SK-N-SH (cell line): Measurements from ENCODE around the gene RPL29. TPM values are rescaled to one million over a fixed set of nuclear protein-coding genes. Genes with fewer than 3 reads are reported as not detected.
A peak's percentile ranks its signal among the peaks of the same experiment; 100 is the strongest.

Source experiments
- CTCF ChIA-PET: fragments of 300-600, 350-600 bp; formaldehyde crosslinking; extraction: SDS; loops from one replicate; lab custom pipeline; 2021; lab: Yijun Ruan, JAX
- POLR2A ChIA-PET: fragments of 350-600 bp; sonication (Branson Sonifier 250); formaldehyde crosslinking; extraction: SDS; loops from one replicate; lab custom pipeline; 2020; ENCODE audit warnings: antibody characterized with exemption, inconsistent platforms; lab: Yijun Ruan, JAX
- DNase-seq: peaks from one replicate; pipeline ENCODE4 v3.0.0; 2012
- H2AFZ ChIP-seq: fragments of 200-600 bp; sonication (generic); 2 replicates; pipeline ENCODE4 v1.8.1; 2016; ENCODE audit warnings: antibody characterized with exemption, mild to moderate bottlenecking, low read depth
- H3F3A ChIP-seq: fragments of 200-600 bp; sonication (generic); replicated peaks from 2 replicates; pipeline ENCODE3; 2016; ENCODE audit warnings: antibody characterized with exemption, mild to moderate bottlenecking; ENCODE audit not compliant: insufficient read depth
- H3K27ac ChIP-seq, 2 experiments: fragments of 200-500 bp in 1 of 2; fragments of 200-600 bp in 1 of 2; sonication (Bioruptor generic) in 1 of 2; sonication (generic), shearing (Covaris generic) in 1 of 2; 2 replicates each; pipeline versions ENCODE4 v1.5.1 to v1.6.1; 2014 to 2016; ENCODE audit warnings: low read depth in 2 of 2, inconsistent platforms in 1 of 2, low read length in 1 of 2, mild to moderate bottlenecking in 1 of 2, mixed read lengths in 1 of 2
- H3K27me3 ChIP-seq: fragments of 200-600 bp; sonication (generic), shearing (Covaris generic); 2 replicates; pipeline ENCODE4 v1.6.1; 2016; ENCODE audit warnings: mixed run types; ENCODE audit not compliant: insufficient read depth
- H3K36me3 ChIP-seq, 2 experiments: fragments of 200-500 bp in 1 of 2; fragments of 200-600 bp in 1 of 2; sonication (Bioruptor generic) in 1 of 2; sonication (generic) in 1 of 2; replicated peaks in 1 of 2; 2 replicates each; pipeline versions ENCODE3 to v1.5.1; 2014 to 2016; ENCODE audit warnings: low read length in 1 of 2, mild to moderate bottlenecking in 1 of 2; ENCODE audit not compliant: insufficient read depth in 2 of 2, control insufficient read depth in 1 of 2
- H3K4me1 ChIP-seq, 2 experiments: fragments of 200-500 bp in 1 of 2; fragments of 200-600 bp in 1 of 2; sonication (Bioruptor generic) in 1 of 2; sonication (generic), shearing (Covaris generic) in 1 of 2; 2 replicates each; pipeline versions ENCODE4 v1.5.1 to v1.6.1; 2014 to 2016; ENCODE audit warnings: low read depth in 1 of 2, low read length in 1 of 2, mixed run types in 1 of 2; ENCODE audit not compliant: insufficient read depth in 2 of 2, control insufficient read depth in 1 of 2
- H3K4me2 ChIP-seq: fragments of 200-600 bp; sonication (generic), shearing (Covaris generic); 2 replicates; pipeline ENCODE4 v1.6.1; 2017; ENCODE audit warnings: mixed run types
- H3K4me3 ChIP-seq, 2 experiments: fragments of 200-500 bp in 1 of 2; fragments of 200-600 bp in 1 of 2; sonication (Bioruptor generic) in 1 of 2; sonication (generic), shearing (Covaris generic) in 1 of 2; 2 replicates each; pipeline versions ENCODE4 v1.5.1 to v1.8.1; 2014 to 2016; ENCODE audit warnings: low read depth in 2 of 2, inconsistent platforms in 1 of 2, low read length in 1 of 2, mild to moderate bottlenecking in 1 of 2, mixed read lengths in 1 of 2, moderate library complexity in 1 of 2
- H3K79me2 ChIP-seq: fragments of 200-600 bp; sonication (generic); 2 replicates; pipeline ENCODE4 v1.8.1; 2017; ENCODE audit warnings: mild to moderate bottlenecking; ENCODE audit not compliant: insufficient read depth
- H3K9ac ChIP-seq: fragments of 200-600 bp; sonication (generic); 2 replicates; pipeline ENCODE4 v1.6.1; 2017; ENCODE audit warnings: mixed run types
- H3K9me2 ChIP-seq: fragments of 200-600 bp; sonication (generic); 2 replicates; pipeline ENCODE4 v1.6.1; 2017; ENCODE audit warnings: mixed run types
- H3K9me3 ChIP-seq: fragments of 200-600 bp; sonication (generic); 2 replicates; pipeline ENCODE4 v1.6.1; 2017; ENCODE audit warnings: mixed run types, mild to moderate bottlenecking, moderate library complexity
- H4K20me1 ChIP-seq: fragments of 200-600 bp; sonication (generic); 2 replicates; pipeline ENCODE4 v1.6.1; 2017; ENCODE audit warnings: mild to moderate bottlenecking, mixed run types; ENCODE audit not compliant: insufficient read depth
- CTCF ChIP-seq: fragments of 200-600 bp; sonication (generic); IDR thresholded peaks from 2 replicates; pipeline ENCODE4 v1.6.1; 2017; ENCODE audit warnings: antibody characterized with exemption, mild to moderate bottlenecking, moderate library complexity
- ELF1 ChIP-seq: IDR thresholded peaks from 2 replicates; pipeline ENCODE4 v1.4.0; 2012
- EP300 ChIP-seq, 2 experiments: IDR thresholded peaks; 2 replicates each; pipeline versions ENCODE4 v1.4.0 to v1.6.1; 2012; ENCODE audit warnings: borderline replicate concordance in 1 of 2, low read depth in 1 of 2, low read length in 1 of 2
- EZH2phosphoT487 ChIP-seq: fragments of 200-600 bp; sonication (generic); IDR thresholded peaks from 2 replicates; pipeline ENCODE4 v1.6.1; 2017; ENCODE audit warnings: low read depth, mixed run types, mild to moderate bottlenecking, antibody characterized with exemption, moderate library complexity, borderline replicate concordance
- FOSL2 ChIP-seq: IDR thresholded peaks from 2 replicates; pipeline ENCODE4 v1.4.0; 2012; ENCODE audit warnings: low read depth, mild to moderate bottlenecking, moderate library complexity, borderline replicate concordance
- GABPA ChIP-seq: IDR thresholded peaks from 2 replicates; pipeline ENCODE4 v1.4.0; 2012; ENCODE audit warnings: low read depth, mild to moderate bottlenecking
- GATA2 ChIP-seq: sonication (generic); formaldehyde crosslinking; IDR thresholded peaks from 2 replicates; pipeline ENCODE4 v1.5.0; 2020; ENCODE audit warnings: mild to moderate bottlenecking, missing genetic modification reagents
- JUND ChIP-seq: IDR thresholded peaks from 2 replicates; pipeline ENCODE4 v1.4.0; 2012
- NFIC ChIP-seq: IDR thresholded peaks from 2 replicates; pipeline ENCODE4 v1.4.0; 2012; ENCODE audit warnings: borderline replicate concordance
- NRF1 ChIP-seq: IDR thresholded peaks from 2 replicates; pipeline ENCODE4 v1.6.1; 2012; ENCODE audit warnings: low read depth, mild to moderate bottlenecking, low read length
- POLR2AphosphoS5 ChIP-seq: IDR thresholded peaks from 2 replicates; pipeline ENCODE4 v1.6.1; 2012; ENCODE audit warnings: low read depth, low read length
- RFX5 ChIP-seq: IDR thresholded peaks from 2 replicates; pipeline ENCODE4 v1.6.1; 2012; ENCODE audit warnings: mild to moderate bottlenecking, improper control_type of control experiment, low read length
- RXRA ChIP-seq: IDR thresholded peaks from 2 replicates; pipeline ENCODE4 v1.4.0; 2012; ENCODE audit warnings: low read depth, mild to moderate bottlenecking, borderline replicate concordance
- TAF1 ChIP-seq: IDR thresholded peaks from 2 replicates; pipeline ENCODE4 v1.6.1; 2012; ENCODE audit warnings: low read depth, mild to moderate bottlenecking, low read length, moderate library complexity, borderline replicate concordance
- TCF12 ChIP-seq: IDR thresholded peaks from 2 replicates; pipeline ENCODE4 v1.4.0; 2012
- WGBS: methylation state at CpG from one replicate; pipeline ENCODE4 v1.1.6; 2017; ENCODE audit warnings: low lambda C conversion rate; 5-methylcytosine and 5-hydroxymethylcytosine counted together
- polyA plus RNA-seq, 3 experiments: library from polyadenylated mRNA; depleted of rRNA; stranded (reverse); fragments of >200 nt; gene quantifications; 2 replicates each; pipeline ENCODE4 v1.2.3, GENCODE V29; 2012
- TF ChIP-seq, protein P1 (sequence below): fragments of 150-350 bp; IDR thresholded peaks from 2 replicates; pipeline ENCODE4 v1.6.1; 2016; ENCODE audit warnings: mild to moderate bottlenecking, low read depth, low read length

The RPL29 gene
- polyA plus RNA-seq, 1 of the 3 experiments (the other 2 are of a cell fraction): 3,173 TPM

DNA sequence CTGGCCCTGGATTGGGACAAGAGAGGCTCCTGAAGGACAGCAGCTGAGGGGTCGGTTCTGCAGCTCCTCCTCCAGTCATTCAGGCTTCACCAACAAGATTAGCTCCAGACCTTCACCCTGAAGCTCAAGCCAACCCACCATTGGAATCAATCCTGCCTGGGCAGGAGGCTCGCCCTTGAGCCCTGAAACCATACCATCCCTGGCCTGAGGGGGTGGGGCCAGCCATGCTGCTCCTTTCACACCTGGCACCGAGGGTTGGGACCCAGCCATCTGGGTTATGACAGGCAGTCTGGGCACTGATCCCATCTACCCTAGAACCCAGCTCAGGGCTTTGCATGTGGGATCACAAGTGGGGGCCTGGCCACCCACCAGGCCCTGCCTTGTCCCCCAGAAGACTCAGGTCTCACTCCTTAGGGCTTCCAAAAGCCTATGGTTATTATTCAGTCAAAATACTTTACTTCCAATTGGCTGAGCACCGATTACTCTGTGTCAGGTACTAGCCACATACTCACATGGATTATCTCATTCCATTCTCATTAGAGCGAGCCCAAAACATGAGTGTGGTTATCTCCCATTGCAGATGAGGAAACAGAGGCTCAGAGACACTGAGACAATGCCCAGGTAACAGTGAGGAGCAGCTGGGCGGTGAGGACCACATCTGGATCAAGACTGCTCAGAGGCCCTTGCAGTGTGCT lies 24.9 kb downstream of the RPL29 start:
- no peaks in the 10 kb centered on the region for H3K9me2 ChIP-seq
- no peak overlapping the region for H2AFZ ChIP-seq
- DNase-seq: no peak
- H3K4me2 ChIP-seq: no peak overlapping the region
- TF ChIP-seq RXRA: no peak
- TF ChIP-seq RFX5: no peak
- TF ChIP-seq TAF1: no peak
- no peak for TF ChIP-seq POLR2AphosphoS5
- no peak for TF ChIP-seq ELF1
- no peak for TF ChIP-seq NRF1
- no peak for TF ChIP-seq FOSL2
- TF ChIP-seq GABPA: no peak
- TF ChIP-seq EP300 (IDR thresholded peaks at IDR 0.05; ENCODE audit: borderline replicate concordance in 1 of 2, low read depth in 1 of 2, low read length in 1 of 2): no peak
- TF ChIP-seq CTCF: no peak
- no peak for TF ChIP-seq NFIC
- no peak for TF ChIP-seq GATA2
- TF ChIP-seq, protein P1, sequence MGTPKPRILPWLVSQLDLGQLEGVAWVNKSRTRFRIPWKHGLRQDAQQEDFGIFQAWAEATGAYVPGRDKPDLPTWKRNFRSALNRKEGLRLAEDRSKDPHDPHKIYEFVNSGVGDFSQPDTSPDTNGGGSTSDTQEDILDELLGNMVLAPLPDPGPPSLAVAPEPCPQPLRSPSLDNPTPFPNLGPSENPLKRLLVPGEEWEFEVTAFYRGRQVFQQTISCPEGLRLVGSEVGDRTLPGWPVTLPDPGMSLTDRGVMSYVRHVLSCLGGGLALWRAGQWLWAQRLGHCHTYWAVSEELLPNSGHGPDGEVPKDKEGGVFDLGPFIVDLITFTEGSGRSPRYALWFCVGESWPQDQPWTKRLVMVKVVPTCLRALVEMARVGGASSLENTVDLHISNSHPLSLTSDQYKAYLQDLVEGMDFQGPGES: no peak
- no peak for TF ChIP-seq JUND
- no peak overlapping the region for H3K4me3 ChIP-seq
- H4K20me1 ChIP-seq: no peaks in the 10 kb centered on the region
- peaks cover 29% of the 10 kb centered on the region for H3K79me2 ChIP-seq
- H3K9me3 ChIP-seq: no peaks in the 10 kb centered on the region
- H3K4me1 ChIP-seq: peaks cover 7 to 56% of the 10 kb centered on the region in 2 experiments
- CTCF ChIA-PET: interaction anchor here (1.1 to 4.8 kb wide), 4 partner anchors 11 to 32 kb away, joined by 3 to 27 read pairs (median 14); partner anchors contain the start of genes ACY1, PARP3 and RRP9
- H3K36me3 ChIP-seq: no peaks in the 10 kb centered on the region
- H3K27me3 ChIP-seq: no peaks in the 10 kb centered on the region
- H3K27ac ChIP-seq: peak overlapping the region in 1 of 2 experiments; percentile 30; a peak in 1 of 4 replicates
- H3F3A ChIP-seq: peaks cover 15% of the 10 kb centered on the region
- H3K9ac ChIP-seq: no peak overlapping the region
- WGBS: 82% methylated on average over 6 of the region's 6 CpGs
- POLR2A ChIA-PET: no interaction called here

- TF ChIP-seq TCF12 (no peak), EZH2phosphoT487 (no peak), FOSL2 (no peak), CTCF (no peak)
- TF ChIP-seq, all 33 proteins: peak for 0
- Histone ChIP-seq H3K9me2 (no peaks in the 10 kb centered on the region), H3K4me3 (no peak overlapping the region), H3K79me2 (peaks cover 38% of the 10 kb centered on the region), H3K9ac (no peak overlapping the region), H3K36me3 (no peaks in the 10 kb centered on the region), H3K4me2 (no peak overlapping the region), H3F3A (peaks cover 15% of the 10 kb centered on the region), H3K27ac (no peak overlapping the region; a peak in 1 of 4 replicates), H2AFZ (no peak overlapping the region), H4K20me1 (no peaks in the 10 kb centered on the region), H3K4me1 (peaks cover 12 to 61% of the 10 kb centered on the region in 2 experiments), H3K9me3 (no peaks in the 10 kb centered on the region), H3K27me3 (no peaks in the 10 kb centered on the region)
- WGBS: 90% methylated on average over 2 of the region's 4 CpGs
- POLR2A ChIA-PET: interaction anchor here (1.2 to 3.9 kb wide), 4 partner anchors 13 to 28 kb away, joined by 4 to 20 read pairs (median 13); partner anchors contain the start of genes ACY1, PARP3, RPL29 and RRP9
- no peak for DNase-seq
- CTCF ChIA-PET: interaction anchor here (1.1 to 4.8 kb wide), 5 partner anchors 10 to 32 kb away, joined by 3 to 27 read pairs (median 4); partner anchors contain the start of genes ACY1, PARP3 and RRP9
Measured at GRCh38 chr3:51969841-51970240, 25.9 kb downstream of the RPL29 start.
